Neuronal stem cell (in vitro differentiated cells): ENCODE data around the gene CLPSL2.

Experiments
- DNase-seq: peaks from one replicate; pipeline ENCODE4 v3.0.0-alpha.2; 2013; ENCODE audit warnings: low spot score
- H2AFZ ChIP-seq: one replicate; pipeline ENCODE4 v1.6.1; 2013; ENCODE audit warnings: mild to moderate bottlenecking, low read length, inconsistent platforms
- H2AK5ac ChIP-seq: 2 replicates; pipeline ENCODE4 v1.6.1; 2013; ENCODE audit warnings: low read depth, mild to moderate bottlenecking, inconsistent platforms, low read length, moderate library complexity, mixed read lengths
- H2BK120ac ChIP-seq: 2 replicates; pipeline ENCODE4 v1.6.1; 2013; ENCODE audit warnings: low read depth, mild to moderate bottlenecking, inconsistent platforms, low read length, moderate library complexity, mixed read lengths
- H2BK12ac ChIP-seq: one replicate; pipeline ENCODE4 v1.6.1; 2013; ENCODE audit warnings: low read length, inconsistent platforms
- H2BK15ac ChIP-seq: 2 replicates; pipeline ENCODE4 v1.6.1; 2013; ENCODE audit warnings: mild to moderate bottlenecking, low read length, inconsistent platforms, mixed read lengths
- H2BK5ac ChIP-seq: one replicate; pipeline ENCODE4 v1.6.1; 2013; ENCODE audit warnings: inconsistent platforms, mild to moderate bottlenecking, low read length, moderate library complexity
- H3K14ac ChIP-seq: one replicate; pipeline ENCODE4 v1.6.1; 2013; ENCODE audit warnings: low read length, inconsistent platforms
- H3K18ac ChIP-seq: 2 replicates; pipeline ENCODE4 v1.6.1; 2013; ENCODE audit warnings: low read length, inconsistent platforms
- H3K23ac ChIP-seq: 2 replicates; pipeline ENCODE4 v1.6.1; 2013; ENCODE audit warnings: low read depth, mild to moderate bottlenecking, mixed read lengths, low read length, inconsistent platforms; ENCODE audit not compliant: poor library complexity
- H3K27ac ChIP-seq: replicated peaks from 3 replicates; pipeline ENCODE4 v1.5.1; 2013; ENCODE audit warnings: low read length, inconsistent platforms
- H3K27me3 ChIP-seq, 3 experiments: 2 replicates each; pipeline ENCODE4 v1.6.1; 2013; ENCODE audit warnings: low read length in 3 of 3, mild to moderate bottlenecking in 2 of 3, inconsistent platforms in 1 of 3, low read depth in 1 of 3, mixed read lengths in 1 of 3, moderate library complexity in 1 of 3; ENCODE audit not compliant: control insufficient read depth in 3 of 3, insufficient read depth in 3 of 3
- H3K36me3 ChIP-seq, 2 donors: replicated peaks in 1 of 2; 2 replicates each; pipeline ENCODE4 v1.6.1; 2013; ENCODE audit warnings: low read length in 2 of 2; ENCODE audit not compliant: control insufficient read depth in 2 of 2, insufficient read depth in 2 of 2
- H3K4ac ChIP-seq: 2 replicates; pipeline ENCODE4 v1.6.1; 2013; ENCODE audit warnings: inconsistent platforms, mild to moderate bottlenecking, low read length, moderate library complexity
- H3K4me1 ChIP-seq, 2 donors: 1 replicate in 1 of 2; 2 replicates in 1 of 2; pipeline ENCODE4 v1.6.1; 2013; ENCODE audit warnings: low read length in 2 of 2, low read depth in 1 of 2; ENCODE audit not compliant: control insufficient read depth in 2 of 2, insufficient read depth in 1 of 2
- H3K4me2 ChIP-seq: one replicate; pipeline ENCODE4 v1.6.1; 2013; ENCODE audit warnings: mild to moderate bottlenecking, low read length, inconsistent platforms; ENCODE audit not compliant: insufficient read depth, poor library complexity, severe bottlenecking
- H3K4me3 ChIP-seq, 2 donors: 2 replicates each; pipeline ENCODE4 v1.5.1; 2013; ENCODE audit warnings: low read length in 2 of 2, mild to moderate bottlenecking in 2 of 2, inconsistent platforms in 1 of 2, moderate library complexity in 1 of 2
- H3K79me1 ChIP-seq: one replicate; pipeline ENCODE4 v1.6.1; 2013; ENCODE audit warnings: low read depth, mild to moderate bottlenecking, inconsistent platforms, low read length, moderate library complexity
- H3K9ac ChIP-seq: one replicate; pipeline ENCODE4 v1.6.1; 2013; ENCODE audit warnings: mild to moderate bottlenecking, low read depth, low read length, inconsistent platforms; ENCODE audit not compliant: poor library complexity
- H3K9me3 ChIP-seq, 2 donors: replicated peaks in 1 of 2; 2 replicates each; pipeline versions ENCODE3 to v1.6.1; 2013; ENCODE audit warnings: low read length in 2 of 2, mild to moderate bottlenecking in 2 of 2, inconsistent platforms in 1 of 2, low read depth in 1 of 2, mixed read lengths in 1 of 2, moderate library complexity in 1 of 2; ENCODE audit not compliant: control insufficient read depth in 2 of 2, insufficient read depth in 1 of 2
- H4K8ac ChIP-seq: one replicate; pipeline ENCODE4 v1.6.1; 2013; ENCODE audit warnings: low read depth, mild to moderate bottlenecking, inconsistent platforms, low read length, moderate library complexity
- H4K91ac ChIP-seq: one replicate; pipeline ENCODE4 v1.6.1; 2013; ENCODE audit warnings: low read length, low read depth, mild to moderate bottlenecking, inconsistent platforms; ENCODE audit not compliant: poor library complexity
- WGBS, 2 donors: extraction: QIAGEN DNeasy Blood & Tissue Kit; methylation state at CpG; one replicate each; pipeline ENCODE4 v1.1.7; 2013; ENCODE audit warnings: missing lambda C conversion rate in 2 of 2, mixed read lengths in 1 of 2; ENCODE audit not compliant: insufficient read length in 2 of 2, insufficient replicate concordance in 1 of 2; ENCODE audit errors: extremely low coverage in 2 of 2; 5-methylcytosine and 5-hydroxymethylcytosine counted together

CLPSL2 gene

DNA sequence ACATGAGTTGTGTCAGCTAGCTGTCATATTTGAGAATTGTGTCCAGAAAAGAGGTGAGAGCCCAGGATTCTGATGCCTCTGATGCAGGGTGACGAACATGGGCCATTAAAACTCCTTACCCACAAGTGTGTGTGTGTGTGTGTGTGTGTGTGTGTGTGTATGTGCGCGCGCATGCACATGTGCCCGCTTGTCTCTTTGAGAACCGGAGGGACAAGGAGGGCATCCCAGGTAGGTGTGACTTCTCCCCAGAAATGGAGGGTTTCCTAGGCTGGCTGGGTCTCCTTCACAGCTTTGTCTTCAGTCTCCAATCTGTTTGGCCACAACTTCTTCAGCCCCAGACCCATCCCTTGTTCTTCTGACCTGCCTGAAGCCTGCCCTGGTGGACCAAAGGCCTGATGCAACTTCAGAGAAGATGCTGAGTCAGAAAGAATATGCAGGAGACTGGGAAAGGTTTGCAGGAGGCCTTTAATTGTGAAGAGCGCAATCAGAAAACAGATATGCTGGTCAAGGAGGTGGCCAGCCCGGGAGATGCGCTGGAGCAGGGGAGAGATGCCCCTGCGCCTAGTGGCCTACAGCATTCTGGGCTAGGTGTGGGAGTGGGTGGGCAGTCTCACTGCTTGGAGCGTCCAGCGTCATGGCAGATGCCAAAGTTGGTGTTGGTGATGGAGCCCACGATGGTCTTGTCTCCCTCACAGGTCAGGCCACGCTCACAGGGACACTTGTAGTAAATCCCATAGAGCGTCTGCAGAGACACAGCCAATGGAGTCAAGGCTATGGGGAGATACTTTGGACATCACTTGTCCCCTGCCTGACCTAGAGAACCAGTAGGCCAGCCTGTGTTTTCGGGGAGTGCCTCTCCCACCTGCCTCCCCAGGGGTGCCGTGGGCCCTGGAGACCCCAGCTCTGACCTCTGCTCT, 18.4 kb downstream of the CLPSL2 start:
- Histone ChIP-seq H2BK15ac (no peak overlapping the region), H4K91ac (no peak overlapping the region), H3K9me3 (no peaks in the 10 kb centered on the region)

DNA sequence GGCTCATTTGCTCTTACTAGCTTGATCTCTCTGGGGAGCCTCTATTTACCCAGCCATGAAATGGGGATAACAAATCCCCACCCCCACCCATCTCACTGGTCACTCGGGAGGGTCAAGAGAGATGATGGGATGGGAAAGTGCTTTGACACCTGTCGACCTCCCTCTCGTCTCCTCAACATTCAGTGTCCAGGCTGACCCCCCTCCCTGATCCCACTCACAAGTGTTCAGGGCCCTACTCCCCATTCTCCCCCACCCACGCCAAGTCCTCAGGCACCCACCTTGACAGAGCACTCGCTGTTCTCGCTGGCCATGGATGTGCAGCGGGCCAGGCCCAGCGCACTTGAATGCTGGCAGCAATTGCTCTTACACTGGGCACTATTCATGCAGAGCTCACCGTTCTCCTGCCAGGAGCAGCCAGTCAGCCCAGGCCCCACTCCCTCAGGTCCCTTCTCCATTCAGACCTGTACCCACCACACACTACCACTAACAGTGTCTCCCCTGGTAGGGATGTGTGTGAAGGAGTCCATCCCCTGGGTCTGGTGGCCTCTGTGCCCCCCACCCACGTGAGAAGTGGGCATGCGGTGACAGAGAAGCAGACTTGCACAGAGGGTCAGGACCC, 19.2 kb downstream of the CLPSL2 start:
- peak overlapping the region; percentile 93 for H3K23ac ChIP-seq
- H3K4me2 ChIP-seq = no peak overlapping the region
- peaks cover 0 to 17% (median 0%) of the 10 kb centered on the region in 3 experiments for H3K27me3 ChIP-seq
- peak overlapping the region; percentile 25 for H3K14ac ChIP-seq
- H3K4me3 ChIP-seq = no peak overlapping the region
- no peak overlapping the region for H4K8ac ChIP-seq
- H2BK5ac ChIP-seq = no peak overlapping the region
- no peak overlapping the region for H3K4ac ChIP-seq
- no peak for DNase-seq
- no peak overlapping the region for H3K9ac ChIP-seq
- H3K36me3 ChIP-seq = no peaks in the 10 kb centered on the region
- no peaks in the 10 kb centered on the region for H3K79me1 ChIP-seq
- peak overlapping the region; percentile 54 for H3K18ac ChIP-seq
- peak overlapping the region; percentile 64 for H2BK12ac ChIP-seq
- H2BK15ac ChIP-seq = peak overlapping the region; percentile 31
- H3K27ac ChIP-seq = no peak overlapping the region
- H3K4me1 ChIP-seq = no peaks in the 10 kb centered on the region
- no peak overlapping the region for H2BK120ac ChIP-seq
- H2AK5ac ChIP-seq = no peak overlapping the region
- no peaks in the 10 kb centered on the region for H3K9me3 ChIP-seq
- no CpG with 5 or more reads among the region's 11 CpGs for WGBS, 2 donors
- no peak overlapping the region for H2AFZ ChIP-seq
- H4K91ac ChIP-seq = no peak overlapping the region

More for the DNA sequence above, 18.4 kb downstream of the CLPSL2 start:
- H3K9ac ChIP-seq = peak overlapping the region; percentile 66
- no peak overlapping the region for H3K4me2 ChIP-seq
- H4K8ac ChIP-seq = peak overlapping the region; percentile 87
- H3K4ac ChIP-seq = no peak overlapping the region
- peak overlapping the region; percentile 92 for H3K23ac ChIP-seq
- no peaks in the 10 kb centered on the region for H3K79me1 ChIP-seq
- H2BK5ac ChIP-seq = no peak overlapping the region
- H3K18ac ChIP-seq = peak overlapping the region; percentile 29
- H3K4me3 ChIP-seq = no peak overlapping the region
- H3K36me3 ChIP-seq = no peaks in the 10 kb centered on the region
- peak overlapping the region; percentile 85 for H3K14ac ChIP-seq
- no peaks in the 10 kb centered on the region for H3K4me1 ChIP-seq
- no peak overlapping the region for H2AFZ ChIP-seq
- no peak for DNase-seq
- H2AK5ac ChIP-seq = peak overlapping the region; percentile 76
- WGBS, 2 donors = no CpG with 5 or more reads among the region's 17 CpGs
- no peak overlapping the region for H2BK120ac ChIP-seq
- H3K27me3 ChIP-seq = peaks cover 0 to 17% (median 0%) of the 10 kb centered on the region in 3 experiments
- H2BK12ac ChIP-seq = no peak overlapping the region
- no peak overlapping the region for H3K27ac ChIP-seq

DNA sequence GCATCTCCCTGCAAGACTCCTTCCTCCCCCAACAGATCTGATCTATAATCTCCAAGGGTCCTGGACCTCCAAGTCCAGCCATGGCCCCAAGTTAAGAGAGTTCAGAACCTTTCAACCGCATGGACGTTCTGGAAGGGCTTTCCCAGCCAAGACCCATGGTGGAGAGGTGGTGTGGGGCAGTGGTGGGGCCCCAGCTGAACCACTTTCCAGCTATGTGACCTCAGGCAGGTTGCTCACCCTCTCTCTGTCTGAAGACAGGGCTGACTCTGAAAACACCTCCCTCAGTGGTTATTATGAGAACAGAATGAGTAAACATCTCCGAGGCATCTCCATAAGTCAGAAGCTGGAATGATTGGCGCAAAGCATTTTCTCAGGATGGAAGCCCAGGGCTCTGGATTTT, 19.8 kb downstream of the CLPSL2 start:
- no peak for DNase-seq
- WGBS, 2 donors = no CpG with 5 or more reads among the region's 4 CpGs
- no peak overlapping the region for H4K91ac ChIP-seq

More for the DNA sequence above, 19.8 kb downstream of the CLPSL2 start:
- no peak overlapping the region for H3K4me3 ChIP-seq
- no peak overlapping the region for H3K4ac ChIP-seq
- H3K36me3 ChIP-seq = no peaks in the 10 kb centered on the region
- no peak overlapping the region for H2BK120ac ChIP-seq
- no peak overlapping the region for H3K27ac ChIP-seq
- no peaks in the 10 kb centered on the region for H3K9me3 ChIP-seq
- H2AK5ac ChIP-seq = no peak overlapping the region
- no peak overlapping the region for H2BK12ac ChIP-seq
- H3K79me1 ChIP-seq = no peaks in the 10 kb centered on the region
- H3K14ac ChIP-seq = peak overlapping the region; percentile 25
- H4K8ac ChIP-seq = no peak overlapping the region
- peaks cover 0 to 17% (median 0%) of the 10 kb centered on the region in 3 experiments for H3K27me3 ChIP-seq
- H3K23ac ChIP-seq = no peak overlapping the region
- H3K9ac ChIP-seq = no peak overlapping the region
- H2BK5ac ChIP-seq = no peak overlapping the region
- no peak overlapping the region for H2AFZ ChIP-seq
- no peak overlapping the region for H3K18ac ChIP-seq
- H3K4me2 ChIP-seq = no peak overlapping the region
- H2BK15ac ChIP-seq = no peak overlapping the region
- no peaks in the 10 kb centered on the region for H3K4me1 ChIP-seq
